ENCODE measurements around the gene PNISR. TPM values are rescaled to one million over a fixed set of nuclear protein-coding genes. Genes with fewer than 3 reads are reported as not detected.
A peak's percentile ranks its signal among the peaks of the same experiment; 100 is the strongest.
"Not testable (repeated sequence)": the region's sequence is repeated elsewhere in the genome, so short reads cannot be mapped to it uniquely, and the experiment has no call there.

The PNISR gene
- total RNA-seq, 2 experiments from 2014 or later, result 310 to 317 TPM

DNA sequence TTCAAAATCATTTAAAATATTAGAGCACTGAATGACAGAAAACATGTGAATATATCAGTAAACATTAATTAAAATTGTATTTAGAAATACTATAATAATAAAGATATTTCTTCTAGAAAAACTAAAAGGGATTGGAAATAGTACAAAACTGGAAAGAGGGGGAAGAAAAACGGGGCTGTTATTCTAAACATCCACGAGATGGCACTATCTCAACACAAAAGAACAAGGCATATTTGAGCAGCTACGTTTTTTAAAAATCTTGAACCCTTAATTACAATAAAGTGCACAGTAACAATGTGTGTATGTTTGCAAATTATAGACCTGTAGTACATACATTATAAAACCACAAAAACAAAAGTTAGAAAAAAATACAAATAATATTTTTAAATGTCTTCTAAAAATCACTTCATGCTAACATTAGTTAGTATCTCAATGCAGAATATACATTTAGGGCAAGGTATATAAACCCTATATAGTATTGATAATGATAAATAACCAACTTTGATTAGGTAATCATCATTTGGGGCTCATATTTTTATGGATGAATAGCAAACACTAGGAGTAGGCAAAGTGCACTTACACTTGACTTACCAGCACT is 42.5 kb upstream of the PNISR start:
- H3K27ac Mint-ChIP-seq, result no peak overlapping the region
- H3K4me3 Mint-ChIP-seq, result no peak overlapping the region
- Histone ChIP-seq H3K9me3 (ENCODE audit: control insufficient read depth in 1 of 2, insufficient read depth in 1 of 2, low read length in 2 of 2) (no peaks in the 10 kb centered on the region), H3K36me3 (ENCODE audit: insufficient read depth, low read length) (peaks cover 6% of the 10 kb centered on the region), H3K27ac (ENCODE audit: low read depth in 1 of 2, low read length in 2 of 2) (no peak overlapping the region), H3K4me1 (ENCODE audit: insufficient read depth, low read length) (no peaks in the 10 kb centered on the region), H3K27me3 (ENCODE audit: control insufficient read depth in 1 of 2, insufficient read depth in 2 of 2, low read length in 2 of 2) (no peaks in the 10 kb centered on the region), H3K4me3 (ENCODE audit: low read length) (no peak overlapping the region)
- H3K36me3 Mint-ChIP-seq (ENCODE audit: low read depth), result peaks cover 15% of the 10 kb centered on the region
- CTCF ChIA-PET, result interaction anchor here (0.6 to 2.5 kb wide), 5 partner anchors 47 to 280 kb away, joined by 3 to 12 read pairs (median 4); no protein-coding TSS in a partner anchor
- POLR2A ChIA-PET, result interaction anchor here (1.0 to 1.3 kb wide), 2 partner anchors 43 to 279 kb away, joined by 4 read pairs; no protein-coding TSS in a partner anchor
- intact Hi-C loops (cut with DNase I, micrococcal nuclease), result loop anchor here (1.0 to 10.0 kb wide), 6 partner anchors 100 to 1197 kb away; partner anchors contain the start of gene CCNC (in 1 of the 2)
- peak in 3 of 14 experiments; percentile 45 to 60 (median 47) for DNase-seq
- no peaks in the 10 kb centered on the region for H3K4me1 Mint-ChIP-seq (ENCODE audit: low read depth)
- TF ChIP-seq, protein P1, sequence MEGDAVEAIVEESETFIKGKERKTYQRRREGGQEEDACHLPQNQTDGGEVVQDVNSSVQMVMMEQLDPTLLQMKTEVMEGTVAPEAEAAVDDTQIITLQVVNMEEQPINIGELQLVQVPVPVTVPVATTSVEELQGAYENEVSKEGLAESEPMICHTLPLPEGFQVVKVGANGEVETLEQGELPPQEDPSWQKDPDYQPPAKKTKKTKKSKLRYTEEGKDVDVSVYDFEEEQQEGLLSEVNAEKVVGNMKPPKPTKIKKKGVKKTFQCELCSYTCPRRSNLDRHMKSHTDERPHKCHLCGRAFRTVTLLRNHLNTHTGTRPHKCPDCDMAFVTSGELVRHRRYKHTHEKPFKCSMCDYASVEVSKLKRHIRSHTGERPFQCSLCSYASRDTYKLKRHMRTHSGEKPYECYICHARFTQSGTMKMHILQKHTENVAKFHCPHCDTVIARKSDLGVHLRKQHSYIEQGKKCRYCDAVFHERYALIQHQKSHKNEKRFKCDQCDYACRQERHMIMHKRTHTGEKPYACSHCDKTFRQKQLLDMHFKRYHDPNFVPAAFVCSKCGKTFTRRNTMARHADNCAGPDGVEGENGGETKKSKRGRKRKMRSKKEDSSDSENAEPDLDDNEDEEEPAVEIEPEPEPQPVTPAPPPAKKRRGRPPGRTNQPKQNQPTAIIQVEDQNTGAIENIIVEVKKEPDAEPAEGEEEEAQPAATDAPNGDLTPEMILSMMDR (IDR thresholded peaks at IDR 0.05), result peak; percentile 91
- H3K27me3 Mint-ChIP-seq, result no peaks in the 10 kb centered on the region
- no peaks in the 10 kb centered on the region for H3K9me3 Mint-ChIP-seq
- no peak for ATAC-seq (ENCODE audit: poor library complexity)

DNA sequence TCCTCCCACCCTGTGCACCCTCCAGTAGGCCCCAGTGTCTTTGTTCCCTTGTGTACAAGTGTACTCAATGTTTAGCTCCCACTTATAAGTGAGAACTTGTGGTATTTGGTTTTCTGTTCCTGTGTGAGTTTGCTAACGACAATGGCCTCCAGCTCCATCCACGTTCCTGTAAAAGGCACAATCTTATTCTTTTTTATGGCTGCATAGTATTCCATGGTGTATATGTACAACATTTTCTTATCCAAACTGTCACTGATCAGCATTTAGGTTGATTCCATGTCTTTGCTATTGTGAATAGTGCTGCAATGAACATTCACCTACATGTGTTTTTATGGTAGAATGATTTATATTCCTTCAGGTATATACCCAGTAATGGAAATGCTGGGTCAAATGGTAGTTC is 34.0 kb upstream of the PNISR start:
- H3K27me3 Mint-ChIP-seq; ATAC-seq (ENCODE audit: poor library complexity); CTCF ChIA-PET; H3K9me3 ChIP-seq (ENCODE audit: control insufficient read depth in 1 of 2, insufficient read depth in 1 of 2, low read length in 2 of 2); H3K4me3 Mint-ChIP-seq; intact Hi-C loops (cut with DNase I, micrococcal nuclease); DNase-seq; H3K4me1 Mint-ChIP-seq (ENCODE audit: low read depth); H3K27ac ChIP-seq (ENCODE audit: low read depth in 1 of 2, low read length in 2 of 2); H3K4me1 ChIP-seq (ENCODE audit: insufficient read depth, low read length); H3K4me3 ChIP-seq (ENCODE audit: low read length); H3K36me3 ChIP-seq (ENCODE audit: insufficient read depth, low read length); H3K27me3 ChIP-seq (ENCODE audit: control insufficient read depth in 1 of 2, insufficient read depth in 2 of 2, low read length in 2 of 2); H3K27ac Mint-ChIP-seq: not testable (repeated sequence)
- peaks cover 41% of the 10 kb centered on the region for H3K36me3 Mint-ChIP-seq (ENCODE audit: low read depth)
- peaks cover 15% of the 10 kb centered on the region for H3K9me3 Mint-ChIP-seq
- POLR2A ChIA-PET, result interaction anchor here (0.6 kb wide), 1 partner anchor 423 kb away, joined by 3 read pairs; no protein-coding TSS in a partner anchor

DNA sequence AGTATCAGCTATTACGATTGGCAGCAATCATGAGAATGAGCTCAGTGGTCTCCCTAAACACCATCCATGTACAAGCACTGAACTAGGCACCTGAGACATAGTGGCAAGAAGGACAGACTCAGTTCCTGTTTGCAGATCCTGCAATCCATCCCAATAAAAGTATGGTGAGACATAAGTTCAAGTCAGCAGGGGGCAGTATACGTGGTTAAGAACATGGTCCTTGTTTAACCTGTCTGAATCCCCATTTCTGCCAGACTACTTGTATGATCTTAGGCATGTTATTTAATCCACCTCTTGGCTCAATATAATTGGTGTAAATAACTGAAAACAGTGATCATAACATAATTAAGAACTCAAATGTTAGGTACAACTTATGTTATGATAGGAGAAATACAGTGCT is 33.2 kb upstream of the PNISR start:
- H3K27ac ChIP-seq (ENCODE audit: low read depth in 1 of 2, low read length in 2 of 2), result no peak overlapping the region
- H3K27ac Mint-ChIP-seq, result no peak overlapping the region

More for the DNA sequence above, 33.2 kb upstream of the PNISR start:
- peaks cover 44% of the 10 kb centered on the region for H3K36me3 Mint-ChIP-seq (ENCODE audit: low read depth)
- H3K4me1 Mint-ChIP-seq (ENCODE audit: low read depth), result no peaks in the 10 kb centered on the region
- intact Hi-C loops (cut with DNase I, micrococcal nuclease), result no loop called here
- DNase-seq, result peak in 3 of 14 experiments; percentile 8 to 21 (median 18)
- H3K27me3 ChIP-seq (ENCODE audit: control insufficient read depth in 1 of 2, insufficient read depth in 2 of 2, low read length in 2 of 2), result no peaks in the 10 kb centered on the region
- ChIA-PET POLR2A (no interaction called here), CTCF (no interaction called here)
- no peak for ATAC-seq (ENCODE audit: poor library complexity)
- no peak overlapping the region for H3K4me3 Mint-ChIP-seq
- TF ChIP-seq, protein P1 (IDR thresholded peaks at IDR 0.05), result no peak
- peaks cover 0 to 12% of the 10 kb centered on the region in 2 experiments for H3K9me3 ChIP-seq (ENCODE audit: control insufficient read depth in 1 of 2, insufficient read depth in 1 of 2, low read length in 2 of 2)
- H3K4me3 ChIP-seq (ENCODE audit: low read length), result no peak overlapping the region
- no peaks in the 10 kb centered on the region for H3K4me1 ChIP-seq (ENCODE audit: insufficient read depth, low read length)
- H3K27me3 Mint-ChIP-seq, result no peaks in the 10 kb centered on the region
- peaks cover 18% of the 10 kb centered on the region for H3K9me3 Mint-ChIP-seq
- peaks cover 5% of the 10 kb centered on the region for H3K36me3 ChIP-seq (ENCODE audit: insufficient read depth, low read length)
